ENCODE data around the gene DDX28.
"Not testable (repeated sequence)": the region's sequence is repeated elsewhere in the genome, so short reads cannot be mapped to it uniquely, and the experiment has no call there.

DDX28 gene

GRCh38 chr16:67990018-67990386, 33.0 kb downstream of the DDX28 start:
- peak overlapping the region; percentile 73 for H3K27ac Mint-ChIP-seq
- no peaks in the 10 kb centered on the region for H3K36me3 Mint-ChIP-seq
- ATAC-seq, result no peak
- H3K9me3 Mint-ChIP-seq, result no peaks in the 10 kb centered on the region
- DNase-seq (ENCODE audit: low spot score in 2 of 2), result no peak
- peaks cover 24% of the 10 kb centered on the region for H3K4me1 Mint-ChIP-seq
- no peak overlapping the region for H3K4me3 Mint-ChIP-seq

- peak overlapping the region; percentile 73 for H3K27ac Mint-ChIP-seq
- H3K9me3 Mint-ChIP-seq, result no peaks in the 10 kb centered on the region
- H3K4me3 Mint-ChIP-seq, result no peak overlapping the region
- no peaks in the 10 kb centered on the region for H3K36me3 Mint-ChIP-seq
- H3K4me1 Mint-ChIP-seq, result peaks cover 27% of the 10 kb centered on the region
- DNase-seq (ENCODE audit: low spot score in 2 of 2), result no peak
- ATAC-seq, result no peak
Observed at GRCh38 chr16:67989322-67990017, 33.6 kb downstream of the DDX28 start.

- peak overlapping the region; percentile 82 for H3K27ac Mint-ChIP-seq
- DNase-seq (ENCODE audit: low spot score in 2 of 2) (no peak), ATAC-seq (no peak)
- H3K36me3 Mint-ChIP-seq, result no peaks in the 10 kb centered on the region
- H3K9me3 Mint-ChIP-seq, result no peaks in the 10 kb centered on the region
- H3K4me3 Mint-ChIP-seq, result no peak overlapping the region
- H3K4me1 Mint-ChIP-seq, result peaks cover 25% of the 10 kb centered on the region
Observed at GRCh38 chr16:67988675-67989074, 34.4 kb downstream of the DDX28 start.

- Mint-ChIP-seq H3K27ac (peak overlapping the region; percentile 82), H3K4me1 (peaks cover 22% of the 10 kb centered on the region), H3K9me3 (no peaks in the 10 kb centered on the region), H3K36me3 (no peaks in the 10 kb centered on the region), H3K4me3 (no peak overlapping the region)
- ATAC-seq (no peak), DNase-seq (ENCODE audit: low spot score in 2 of 2) (no peak)
Observed at GRCh38 chr16:67987460-67988160, 35.4 kb downstream of the DDX28 start.

- peaks cover 18% of the 10 kb centered on the region for H3K4me1 Mint-ChIP-seq
- no peaks in the 10 kb centered on the region for H3K36me3 Mint-ChIP-seq
- ATAC-seq (no peak), DNase-seq (ENCODE audit: low spot score in 2 of 2) (no peak)
- H3K9me3 Mint-ChIP-seq, result no peaks in the 10 kb centered on the region
- H3K4me3 Mint-ChIP-seq, result no peak overlapping the region
- H3K27ac Mint-ChIP-seq, result no peak overlapping the region
Observed at GRCh38 chr16:67986949-67987348, 36.1 kb downstream of the DDX28 start.

GRCh38 chr16:67982011-67982696, 40.9 kb downstream of the DDX28 start:
- no peaks in the 10 kb centered on the region for H3K36me3 Mint-ChIP-seq
- peaks cover 13% of the 10 kb centered on the region for H3K4me1 Mint-ChIP-seq
- H3K27ac Mint-ChIP-seq, result no peak overlapping the region
- ATAC-seq (no peak), DNase-seq (ENCODE audit: low spot score in 2 of 2) (no peak)
- H3K4me3 Mint-ChIP-seq, result no peak overlapping the region
- H3K9me3 Mint-ChIP-seq, result no peaks in the 10 kb centered on the region

GRCh38 chr16:67979955-67980678, 42.9 kb downstream of the DDX28 start, which contains the start of gene DPEP3:
DPEP3 (minus strand) TSS chr16:67980499; CDS start chr16:67980380, 119 bp downstream.
- no peak for ATAC-seq
- Mint-ChIP-seq H3K4me3 (no peak within 1 kb of the TSS), H3K4me1 (peaks cover 20% of the 10 kb centered on the region), H3K9me3 (no peaks in the 10 kb centered on the region), H3K27ac (no peak within 1 kb of the TSS), H3K36me3 (no peaks in the 10 kb centered on the region)
- no peak for DNase-seq (ENCODE audit: low spot score in 2 of 2)

GRCh38 chr16:67977469-67978227, 45.4 kb downstream of the DDX28 start:
- Mint-ChIP-seq H3K4me3 (no peak overlapping the region), H3K27ac (no peak overlapping the region), H3K9me3 (no peaks in the 10 kb centered on the region), H3K36me3 (no peaks in the 10 kb centered on the region), H3K4me1 (peaks cover 7% of the 10 kb centered on the region)
- no peak for DNase-seq (ENCODE audit: low spot score in 2 of 2)
- ATAC-seq, result no peak

GRCh38 chr16:67977005-67977404, 46.0 kb downstream of the DDX28 start:
- no peak for DNase-seq (ENCODE audit: low spot score in 2 of 2)
- H3K4me1 Mint-ChIP-seq, result peaks cover 7% of the 10 kb centered on the region
- H3K27ac Mint-ChIP-seq, result no peak overlapping the region
- no peaks in the 10 kb centered on the region for H3K36me3 Mint-ChIP-seq
- no peaks in the 10 kb centered on the region for H3K9me3 Mint-ChIP-seq
- peak; percentile 12 for ATAC-seq
- H3K4me3 Mint-ChIP-seq, result no peak overlapping the region

- Mint-ChIP-seq H3K4me3 (no peak overlapping the region), H3K36me3 (no peaks in the 10 kb centered on the region), H3K27ac (peak overlapping the region; percentile 48), H3K9me3 (no peaks in the 10 kb centered on the region), H3K4me1 (peaks cover 7% of the 10 kb centered on the region)
- ATAC-seq, result no peak
- DNase-seq (ENCODE audit: low spot score in 2 of 2), result no peak
Observed at GRCh38 chr16:67976205-67976604, 46.8 kb downstream of the DDX28 start.

- peaks cover 7% of the 10 kb centered on the region for H3K4me1 Mint-ChIP-seq
Observed at GRCh38 chr16:67975321-67976105, 47.5 kb downstream of the DDX28 start.

GRCh38 chr16:67972285-67972684, 50.7 kb downstream of the DDX28 start:
- not testable (repeated sequence) for H3K9me3 Mint-ChIP-seq; ATAC-seq; H3K27ac Mint-ChIP-seq; H3K36me3 Mint-ChIP-seq; H3K4me3 Mint-ChIP-seq; DNase-seq (ENCODE audit: low spot score in 2 of 2)
- H3K4me1 Mint-ChIP-seq, result peaks cover 26% of the 10 kb centered on the region

More at GRCh38 chr16:67975321-67976105, 47.5 kb downstream of the DDX28 start:
- no peaks in the 10 kb centered on the region for H3K36me3 Mint-ChIP-seq
- H3K27ac Mint-ChIP-seq, result peak overlapping the region; percentile 48
- H3K4me3 Mint-ChIP-seq, result no peak overlapping the region
- no peak for DNase-seq (ENCODE audit: low spot score in 2 of 2)
- no peak for ATAC-seq
- H3K9me3 Mint-ChIP-seq, result no peaks in the 10 kb centered on the region

GRCh38 chr16:67971111-67971510, 51.9 kb downstream of the DDX28 start:
- no peak overlapping the region for H3K27ac Mint-ChIP-seq

More at GRCh38 chr16:67971111-67971510, 51.9 kb downstream of the DDX28 start:
- no peaks in the 10 kb centered on the region for H3K9me3 Mint-ChIP-seq
- DNase-seq (ENCODE audit: low spot score in 2 of 2) (no peak), ATAC-seq (no peak)
- peaks cover 7% of the 10 kb centered on the region for H3K36me3 Mint-ChIP-seq
- no peak overlapping the region for H3K4me3 Mint-ChIP-seq
- H3K4me1 Mint-ChIP-seq, result peaks cover 36% of the 10 kb centered on the region

Data from stimulated activated effector memory CD8-positive, alpha-beta T cell treated with anti-CD3 and anti-CD28 coated beads, Interleukin-12 subunit alpha, Interleukin-12 subunit beta, amount 100 ng/mL, for 72 hours (primary cell).